K562 (cell line): ENCODE results near the gene DHX58. TPM values are rescaled to one million over a fixed set of nuclear protein-coding genes. Genes with fewer than 3 reads are reported as not detected.

Experiments
- BMI1 ChIP-seq: fragments of 150-350 bp; IDR thresholded peaks from 2 replicates; pipeline ENCODE4 v1.6.1; 2014; ENCODE audit warnings: low read length
- E2F6 ChIP-seq, 2 experiments: IDR thresholded peaks; 2 replicates each; pipeline ENCODE4 v1.6.1; 2011; ENCODE audit warnings: borderline replicate concordance in 1 of 2, control low read depth in 1 of 2, low read depth in 1 of 2, low read length in 1 of 2, mild to moderate bottlenecking in 1 of 2, mixed read lengths in 1 of 2, moderate library complexity in 1 of 2; ENCODE audit not compliant: insufficient read depth in 1 of 2, insufficient read length in 1 of 2, poor library complexity in 1 of 2, severe bottlenecking in 1 of 2; ENCODE audit errors: extremely low read depth in 1 of 2
- FOXP1 ChIP-seq: sonication (generic); formaldehyde crosslinking; IDR thresholded peaks from 2 replicates; pipeline ENCODE4 v1.8.0; 2022; ENCODE audit warnings: mild to moderate bottlenecking, missing genetic modification reagents
- HDAC6 ChIP-seq: IDR thresholded peaks from 2 replicates; pipeline ENCODE4 v1.6.1; 2012; ENCODE audit warnings: low read depth, mild to moderate bottlenecking, control low read depth, inconsistent platforms, low read length, moderate library complexity
- HDAC8 ChIP-seq: fragments of 450-650 bp; IDR thresholded peaks from 2 replicates; pipeline ENCODE4 v1.6.1; 2016; ENCODE audit warnings: mild to moderate bottlenecking, missing genetic modification characterization, moderate library complexity, missing compliant biosample characterization
- NR2F6 ChIP-seq: fragments of 450-650 bp; formaldehyde crosslinking; IDR thresholded peaks from 2 replicates; pipeline ENCODE4 v1.4.0; 2020; ENCODE audit warnings: mild to moderate bottlenecking
- SETDB1 ChIP-seq: IDR thresholded peaks from one replicate; pipeline ENCODE4 v1.6.1; 2012; ENCODE audit warnings: low read length, control low read depth, inconsistent platforms
- SREBF1 ChIP-seq: fragments of 150-350 bp; IDR thresholded peaks from 2 replicates; pipeline ENCODE4 v1.6.1; 2014; ENCODE audit warnings: antibody characterized with exemption, low read depth, low read length, borderline replicate concordance
- USF2 ChIP-seq: sonication (generic); formaldehyde crosslinking; IDR thresholded peaks from 2 replicates; pipeline ENCODE4 v1.5.0; 2020; ENCODE audit warnings: missing genetic modification reagents
- ZNF274 ChIP-seq: IDR thresholded peaks from 2 replicates; pipeline ENCODE4 v1.6.1; 2011; ENCODE audit warnings: low read depth, mild to moderate bottlenecking, low read length, moderate library complexity, borderline replicate concordance
- ZNF436 ChIP-seq: fragments of 250-450, 450-650 bp; sonication (Bioruptor Pico); formaldehyde crosslinking; IDR thresholded peaks from 2 replicates; pipeline ENCODE4 v1.7.0; 2020; ENCODE audit warnings: mild to moderate bottlenecking
- polyA plus RNA-seq, 8 experiments: library from polyadenylated mRNA; depleted of rRNA in 4 of 8; stranded (reverse) in 5 of 8; unstranded in 3 of 8; fragments of >200 nt; fragmentation: Nextera tagmentation in 2 of 8; fragmentation: Illumina TruSeq in 1 of 8; extraction: Ambion mirVana in 2 of 8; extraction: Trizol in 1 of 8; gene quantifications; 2 replicates each; pipeline versions ENCODE4 v1.2.1 to v1.2.3, GENCODE V29; 2011 to 2014; ENCODE audit warnings: inconsistent platforms in 1 of 8, missing spikeins in 1 of 8
- total RNA-seq, 7 experiments: library from RNA; depleted of rRNA in 6 of 7; stranded (reverse); fragments of >200 nt in 6 of 7; fragmentation: Illumina TruSeq in 2 of 7; extraction: Trizol in 2 of 7; gene quantifications; 2 replicates each; pipeline versions ENCODE4 v1.2.1 to v1.2.3, GENCODE V29; 2011 to 2021; ENCODE audit warnings: low replicate concordance in 1 of 7
- TF ChIP-seq, protein P1 (sequence below): sonication (generic); formaldehyde crosslinking; IDR thresholded peaks from 2 replicates; pipeline ENCODE4 v1.8.0; 2022; ENCODE audit warnings: mild to moderate bottlenecking, missing genetic modification reagents

DHX58 gene
- total and polyA plus RNA-seq, 9 of the 15 experiments (the other 6 are each of a cell fraction or from before 2014, with no cell fraction given): 0.15 to 3.0 (median 1.4) TPM

DNA sequence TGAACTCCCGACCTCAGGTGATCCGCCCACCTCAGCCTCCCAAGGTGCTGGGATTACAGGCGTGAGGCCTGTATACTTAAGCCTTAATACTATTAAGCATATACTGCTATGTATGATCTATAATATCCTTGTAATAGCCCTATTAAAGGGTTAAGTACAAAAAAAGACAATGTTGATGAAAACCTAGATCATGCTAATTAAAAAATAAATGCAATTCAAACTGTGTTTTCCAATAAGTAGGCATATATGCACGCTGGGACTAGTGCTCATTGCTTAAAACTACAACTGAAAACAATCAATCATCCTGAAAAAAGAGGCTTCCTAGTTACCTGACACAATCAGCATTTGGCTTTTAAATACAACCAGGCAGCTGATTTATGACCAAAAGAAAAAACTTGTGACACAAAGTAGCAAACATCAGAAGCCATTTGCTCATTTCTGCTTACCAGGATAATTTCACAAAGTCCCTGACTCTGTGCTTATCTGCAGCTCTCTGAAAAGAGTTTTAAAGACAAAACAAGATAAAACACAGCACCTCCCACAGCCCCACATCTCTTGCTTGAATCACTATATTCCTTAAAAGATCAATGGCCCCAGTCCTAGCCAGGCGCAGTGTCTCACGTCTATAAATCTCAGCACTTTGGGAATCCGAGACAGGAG lies 25.3 kb downstream of the DHX58 start (continued):
- TF ChIP-seq HDAC8 (tag) (no peak), SETDB1 (no peak), ZNF436 (CRISPR knock-in tag) (no peak), USF2 (CRISPR knock-in tag) (no peak), BMI1 (no peak), FOXP1 (CRISPR knock-in tag) (no peak), E2F6 (IDR thresholded peaks at IDR 0.05; ENCODE audit: borderline replicate concordance in 1 of 2, extremely low read depth in 1 of 2, insufficient read depth in 1 of 2, insufficient read length in 1 of 2, low read depth in 1 of 2, low read length in 1 of 2, poor library complexity in 1 of 2, severe bottlenecking in 1 of 2) (no peak), ZNF274 (no peak), SREBF1 (no peak), HDAC6 (no peak), NR2F6 (no peak)
- TF ChIP-seq, protein P1, sequence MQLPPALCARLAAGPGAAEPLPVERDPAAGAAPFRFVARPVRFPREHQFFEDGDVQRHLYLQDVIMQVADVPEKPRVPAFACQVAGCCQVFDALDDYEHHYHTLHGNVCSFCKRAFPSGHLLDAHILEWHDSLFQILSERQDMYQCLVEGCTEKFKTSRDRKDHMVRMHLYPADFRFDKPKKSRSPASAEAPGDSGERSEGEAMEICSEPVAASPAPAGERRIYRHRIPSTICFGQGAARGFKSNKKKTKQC: no peak
